ENCODE measurements around the gene LRP10.
"Not testable (repeated sequence)": the region's sequence is repeated elsewhere in the genome, so short reads cannot be mapped to it uniquely, and the experiment has no call there.

Gene LRP10

DNA sequence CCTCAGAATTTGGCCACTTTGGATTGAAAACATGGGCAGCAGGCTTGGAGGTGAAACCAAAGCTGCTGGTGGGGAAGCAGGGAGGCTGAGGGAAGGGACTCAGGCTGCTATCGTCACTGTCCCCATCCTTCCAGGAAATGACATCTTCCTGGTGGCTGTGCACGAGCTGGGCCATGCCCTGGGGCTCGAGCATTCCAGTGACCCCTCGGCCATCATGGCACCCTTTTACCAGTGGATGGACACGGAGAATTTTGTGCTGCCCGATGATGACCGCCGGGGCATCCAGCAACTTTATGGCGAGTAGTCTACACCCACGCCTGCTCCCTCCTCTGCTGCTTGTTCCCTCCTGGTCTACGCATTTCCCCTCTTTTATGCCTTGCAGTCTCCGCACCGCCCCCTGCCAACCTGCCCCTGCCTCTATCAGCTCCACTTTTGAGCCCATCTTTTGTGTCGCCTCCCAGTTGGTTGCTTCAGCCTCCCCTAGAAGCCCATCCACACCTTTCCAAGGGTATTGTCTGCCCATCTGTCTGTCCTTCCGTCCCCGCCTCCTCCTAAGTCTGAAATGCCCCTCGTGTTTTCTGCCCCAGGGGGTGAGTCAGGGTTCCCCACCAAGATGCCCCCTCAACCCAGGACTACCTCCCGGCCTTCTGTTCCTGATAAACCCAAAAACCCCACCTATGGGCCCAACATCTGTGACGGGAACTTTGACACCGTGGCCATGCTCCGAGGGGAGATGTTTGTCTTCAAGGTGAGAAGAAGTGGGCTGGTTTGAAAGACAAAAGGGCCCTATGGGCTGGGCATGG lies 28.2 kb upstream of the LRP10 start:
- DNase-seq (ENCODE audit: low read depth): no peak

DNA sequence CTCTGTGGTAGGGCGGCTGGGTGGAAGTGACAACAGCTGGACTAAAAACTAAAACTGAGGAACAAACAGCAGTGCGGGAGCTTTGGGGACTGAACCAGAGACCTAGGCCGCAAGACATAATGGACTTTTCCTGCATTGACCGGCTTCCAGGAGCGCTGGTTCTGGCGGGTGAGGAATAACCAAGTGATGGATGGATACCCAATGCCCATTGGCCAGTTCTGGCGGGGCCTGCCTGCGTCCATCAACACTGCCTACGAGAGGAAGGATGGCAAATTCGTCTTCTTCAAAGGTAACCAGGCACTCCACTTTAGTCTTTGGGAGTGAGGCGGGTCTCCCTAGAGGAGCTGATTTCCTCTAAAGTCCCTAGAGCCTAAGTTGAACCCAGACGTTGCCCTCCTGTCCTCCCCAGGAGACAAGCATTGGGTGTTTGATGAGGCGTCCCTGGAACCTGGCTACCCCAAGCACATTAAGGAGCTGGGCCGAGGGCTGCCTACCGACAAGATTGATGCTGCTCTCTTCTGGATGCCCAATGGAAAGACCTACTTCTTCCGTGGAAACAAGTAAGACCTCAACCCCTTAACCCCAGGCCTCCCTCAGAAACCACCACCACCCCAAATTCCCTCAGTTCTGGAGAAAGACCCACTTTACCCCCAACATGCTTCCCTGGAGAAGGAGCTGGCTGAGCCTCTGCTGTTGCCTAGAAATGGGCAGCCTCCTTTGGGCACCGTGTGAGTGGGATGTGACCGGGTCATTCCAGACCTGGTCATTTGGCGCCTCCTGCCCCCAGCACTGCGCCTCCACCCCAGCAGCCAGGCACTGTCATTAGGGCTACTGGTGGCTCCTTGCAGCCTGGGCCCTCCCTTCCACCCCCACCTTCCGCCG lies 27.1 kb upstream of the LRP10 start:
- DNase-seq (ENCODE audit: low read depth): no peak

DNA sequence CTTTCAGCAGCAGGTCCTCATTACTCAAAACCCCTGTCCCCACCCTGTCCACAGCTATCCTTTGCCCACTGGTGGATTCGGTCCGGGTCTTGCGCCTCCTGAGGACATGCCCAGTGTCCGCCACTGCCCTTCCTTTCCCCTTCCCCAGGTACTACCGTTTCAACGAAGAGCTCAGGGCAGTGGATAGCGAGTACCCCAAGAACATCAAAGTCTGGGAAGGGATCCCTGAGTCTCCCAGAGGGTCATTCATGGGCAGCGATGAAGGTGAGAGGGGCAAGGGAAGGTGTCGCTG lies 26.5 kb upstream of the LRP10 start:
- DNase-seq (ENCODE audit: low read depth): no peak

DNA sequence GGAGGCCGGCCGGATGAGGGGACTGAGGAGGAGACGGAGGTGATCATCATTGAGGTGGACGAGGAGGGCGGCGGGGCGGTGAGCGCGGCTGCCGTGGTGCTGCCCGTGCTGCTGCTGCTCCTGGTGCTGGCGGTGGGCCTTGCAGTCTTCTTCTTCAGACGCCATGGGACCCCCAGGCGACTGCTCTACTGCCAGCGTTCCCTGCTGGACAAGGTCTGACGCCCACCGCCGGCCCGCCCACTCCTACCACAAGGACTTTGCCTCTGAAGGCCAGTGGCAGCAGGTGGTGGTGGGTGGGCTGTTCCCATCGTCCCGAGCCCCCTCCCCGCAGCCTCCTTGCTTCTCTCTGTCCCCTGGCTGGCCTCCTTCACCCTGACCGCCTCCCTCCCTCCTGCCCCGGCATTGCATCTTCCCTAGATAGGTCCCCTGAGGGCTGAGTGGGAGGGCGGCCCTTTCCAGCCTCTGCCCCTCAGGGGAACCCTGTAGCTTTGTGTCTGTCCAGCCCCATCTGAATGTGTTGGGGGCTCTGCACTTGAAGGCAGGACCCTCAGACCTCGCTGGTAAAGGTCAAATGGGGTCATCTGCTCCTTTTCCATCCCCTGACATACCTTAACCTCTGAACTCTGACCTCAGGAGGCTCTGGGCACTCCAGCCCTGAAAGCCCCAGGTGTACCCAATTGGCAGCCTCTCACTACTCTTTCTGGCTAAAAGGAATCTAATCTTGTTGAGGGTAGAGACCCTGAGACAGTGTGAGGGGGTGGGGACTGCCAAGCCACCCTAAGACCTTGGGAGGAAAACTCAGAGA lies 25.5 kb upstream of the LRP10 start:
- DNase-seq (ENCODE audit: low read depth): no peak

DNA sequence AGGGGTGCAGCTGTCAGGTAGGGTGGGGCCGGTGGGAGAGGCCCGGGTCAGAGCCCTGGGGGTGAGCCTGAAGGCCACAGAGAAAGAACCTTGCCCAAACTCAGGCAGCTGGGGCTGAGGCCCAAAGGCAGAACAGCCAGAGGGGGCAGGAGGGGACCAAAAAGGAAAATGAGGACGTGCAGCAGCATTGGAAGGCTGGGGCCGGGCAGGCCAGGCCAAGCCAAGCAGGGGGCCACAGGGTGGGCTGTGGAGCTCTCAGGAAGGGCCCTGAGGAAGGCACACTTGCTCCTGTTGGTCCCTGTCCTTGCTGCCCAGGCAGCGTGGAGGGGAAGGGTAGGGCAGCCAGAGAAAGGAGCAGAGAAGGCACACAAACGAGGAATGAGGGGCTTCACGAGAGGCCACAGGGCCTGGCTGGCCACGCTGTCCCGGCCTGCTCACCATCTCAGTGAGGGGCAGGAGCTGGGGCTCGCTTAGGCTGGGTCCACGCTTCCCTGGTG lies 24.7 kb upstream of the LRP10 start:
- no peak for DNase-seq (ENCODE audit: low read depth)

DNA sequence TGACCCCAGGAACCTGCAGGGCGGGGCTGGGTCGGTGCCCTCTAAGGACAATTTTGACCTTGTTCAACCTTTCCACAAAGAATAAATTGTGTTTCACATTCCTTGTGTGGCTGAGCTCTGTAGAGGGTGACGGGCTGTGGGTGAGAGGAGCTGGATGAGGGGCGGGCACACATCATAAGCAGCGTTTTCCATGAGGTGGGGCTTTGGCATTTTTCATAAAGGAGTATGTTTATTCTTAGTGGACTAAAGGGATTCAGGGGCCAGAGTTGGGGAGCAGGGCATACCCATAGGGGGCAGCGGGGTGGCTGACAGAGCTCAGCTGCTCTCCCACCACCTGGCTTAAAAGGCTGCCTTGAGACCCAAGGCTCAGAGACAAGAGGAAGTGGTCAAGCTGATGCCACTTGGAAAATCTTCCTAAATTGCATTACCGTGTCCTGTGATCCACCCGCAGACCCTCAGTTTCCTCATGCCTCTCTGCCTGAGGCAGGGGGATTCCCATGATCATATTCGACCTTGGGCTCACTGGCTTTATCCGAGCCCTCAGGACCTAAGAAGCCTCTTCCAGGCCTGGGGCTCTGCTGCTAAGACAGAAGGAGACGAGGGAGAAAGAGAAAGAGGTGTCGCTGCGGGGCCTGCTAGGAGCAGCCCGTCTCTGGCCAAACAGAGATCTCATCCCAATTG lies 23.7 kb upstream of the LRP10 start:
- DNase-seq (ENCODE audit: low read depth): no peak

DNA sequence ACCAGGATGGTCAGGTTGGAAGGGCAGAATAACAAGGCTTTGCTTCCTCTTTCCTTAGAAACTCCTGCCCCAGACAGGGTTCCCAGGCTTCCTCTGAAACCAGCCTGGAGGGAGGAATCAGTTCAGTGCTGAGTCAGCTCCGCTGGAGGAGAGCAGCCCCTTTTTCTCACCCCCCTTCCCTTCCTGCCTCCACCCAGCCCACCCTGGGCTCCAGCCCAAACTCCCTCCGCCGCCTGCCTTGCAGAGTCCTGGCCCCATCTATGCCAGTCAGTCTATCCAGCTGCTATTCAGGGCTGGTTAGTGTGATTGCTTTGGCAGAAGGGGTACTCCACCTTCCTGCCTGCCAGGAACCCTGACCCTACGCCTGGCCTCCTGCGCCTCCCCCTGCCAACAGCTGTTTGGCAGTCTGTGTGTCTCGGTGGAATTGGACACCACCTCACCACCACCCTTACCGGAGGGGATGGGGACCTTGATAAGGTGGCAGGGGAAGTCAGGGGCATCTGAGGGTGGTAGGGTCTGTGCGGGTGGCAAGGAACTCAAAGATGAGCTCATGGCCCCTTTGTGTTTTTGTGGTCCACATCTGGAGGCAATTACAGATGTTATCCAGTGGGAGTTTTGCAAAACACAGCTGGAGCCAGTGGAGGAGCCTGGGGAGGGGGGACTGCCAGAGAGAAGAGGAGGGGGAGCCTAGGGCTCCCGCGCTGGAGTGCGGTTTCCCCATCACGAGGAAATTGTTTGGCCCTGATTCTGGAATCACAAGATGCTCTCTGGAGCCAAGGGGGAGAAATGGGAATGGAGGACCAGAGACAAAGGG lies 23.0 kb upstream of the LRP10 start:
- DNase-seq (ENCODE audit: low read depth): no peak

DNA sequence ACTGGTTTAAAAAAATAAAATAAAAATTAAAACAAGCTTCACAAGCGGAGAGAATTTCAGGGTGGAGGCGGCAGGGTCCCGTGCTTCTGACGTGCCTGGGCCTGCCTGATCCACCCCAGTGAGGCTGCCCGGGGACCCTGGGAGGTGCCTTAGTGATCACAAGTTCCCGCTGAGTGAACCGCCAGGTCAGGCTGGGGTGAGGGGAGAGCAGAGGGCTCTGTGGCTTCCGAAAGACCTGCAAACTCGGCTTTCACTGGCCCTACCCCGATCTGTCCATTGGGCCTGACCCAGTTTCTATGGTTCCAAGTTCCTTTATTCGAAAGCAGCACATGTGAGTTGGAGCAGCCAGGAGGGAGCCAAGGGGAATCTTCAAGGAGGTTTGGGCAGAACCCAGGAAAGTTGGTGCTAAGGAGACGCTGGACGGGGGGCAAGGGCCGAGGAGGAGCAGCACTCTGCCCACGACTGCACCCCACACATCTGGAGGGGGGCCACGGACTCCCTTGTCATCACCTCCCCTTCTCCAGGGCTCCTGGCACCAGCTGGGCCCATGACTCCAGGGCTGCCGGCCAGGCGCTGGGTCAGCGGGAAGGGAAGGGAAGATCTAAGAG lies 22.2 kb upstream of the LRP10 start:
- no peak for DNase-seq (ENCODE audit: low read depth)

DNA sequence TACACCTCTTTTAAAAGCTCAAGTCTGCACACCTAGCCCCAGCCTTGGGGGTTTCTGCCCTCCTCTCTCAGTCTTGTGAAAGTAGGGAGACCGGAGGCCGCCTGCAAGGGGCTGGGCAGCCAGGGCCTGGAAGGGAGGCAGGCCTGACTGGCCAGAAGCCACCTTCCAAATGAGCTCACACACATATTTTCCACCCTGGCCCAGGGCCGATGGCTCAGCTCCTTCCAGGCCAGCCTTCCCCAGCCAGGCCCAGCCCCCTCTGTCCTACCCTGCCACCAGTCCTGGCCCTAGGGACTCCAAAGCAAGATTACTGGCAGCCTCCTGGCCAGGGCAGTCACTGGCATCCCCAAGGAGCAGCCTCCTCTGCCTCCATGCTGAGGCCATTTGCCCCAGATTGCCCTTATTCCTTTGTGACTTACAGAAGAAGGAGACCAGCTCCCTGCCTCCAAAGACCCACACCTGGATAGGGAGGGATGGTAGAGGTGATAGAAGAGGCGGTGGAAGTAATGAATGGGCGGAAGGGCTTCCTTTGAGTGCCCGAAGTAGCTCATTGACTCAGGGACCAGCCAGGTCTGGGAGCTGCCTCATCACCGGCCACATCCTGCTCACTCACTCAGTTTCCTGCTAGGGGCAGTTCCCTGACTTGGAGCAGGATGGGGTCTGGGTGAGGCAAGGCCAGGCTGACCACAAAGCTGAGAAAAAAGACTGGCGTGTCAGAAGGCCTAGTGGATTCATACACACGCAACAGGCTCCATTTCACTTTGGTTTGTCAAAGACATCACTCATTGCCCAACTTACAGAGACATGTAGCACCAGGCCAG lies 20.4 kb upstream of the LRP10 start:
- peak; percentile 90 for DNase-seq (ENCODE audit: low read depth)

DNA sequence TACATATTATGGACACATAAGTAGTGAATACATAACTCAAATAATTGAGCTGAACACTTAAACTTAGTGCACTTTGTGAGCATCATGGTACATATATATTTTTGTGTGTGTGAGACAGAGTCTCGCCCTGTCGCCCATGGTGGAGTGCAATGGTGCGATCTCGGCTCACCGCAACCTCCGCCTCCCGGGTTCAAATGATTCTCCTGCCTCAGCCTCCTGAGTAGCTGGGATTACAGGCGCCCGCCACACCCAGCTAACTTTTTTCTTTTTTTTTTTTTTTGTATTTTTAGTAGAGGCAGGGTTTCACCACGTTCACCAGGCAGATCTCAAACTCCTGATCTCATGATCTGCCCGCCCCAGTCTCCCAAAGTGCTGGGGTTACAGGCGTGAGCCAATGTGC lies 19.4 kb upstream of the LRP10 start:
- not testable (repeated sequence) for DNase-seq (ENCODE audit: low read depth)

DNA sequence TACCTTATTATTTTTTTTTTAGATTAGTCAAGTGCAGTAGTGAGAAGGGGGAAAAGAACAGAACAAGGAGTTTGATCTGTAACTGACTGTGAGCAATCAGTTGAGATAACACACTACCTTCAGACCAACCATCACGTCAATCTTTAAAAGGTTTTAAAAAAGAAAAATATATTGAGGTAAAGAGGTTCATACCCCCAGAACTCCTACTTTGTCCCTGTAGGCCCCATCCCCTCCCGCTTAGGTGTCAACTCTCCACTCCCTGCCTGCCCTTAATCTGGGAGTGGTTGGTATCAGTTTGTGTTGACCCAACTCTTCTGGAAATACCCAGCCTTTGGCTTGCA lies 19.0 kb upstream of the LRP10 start:
- no peak for DNase-seq (ENCODE audit: low read depth)

DNA sequence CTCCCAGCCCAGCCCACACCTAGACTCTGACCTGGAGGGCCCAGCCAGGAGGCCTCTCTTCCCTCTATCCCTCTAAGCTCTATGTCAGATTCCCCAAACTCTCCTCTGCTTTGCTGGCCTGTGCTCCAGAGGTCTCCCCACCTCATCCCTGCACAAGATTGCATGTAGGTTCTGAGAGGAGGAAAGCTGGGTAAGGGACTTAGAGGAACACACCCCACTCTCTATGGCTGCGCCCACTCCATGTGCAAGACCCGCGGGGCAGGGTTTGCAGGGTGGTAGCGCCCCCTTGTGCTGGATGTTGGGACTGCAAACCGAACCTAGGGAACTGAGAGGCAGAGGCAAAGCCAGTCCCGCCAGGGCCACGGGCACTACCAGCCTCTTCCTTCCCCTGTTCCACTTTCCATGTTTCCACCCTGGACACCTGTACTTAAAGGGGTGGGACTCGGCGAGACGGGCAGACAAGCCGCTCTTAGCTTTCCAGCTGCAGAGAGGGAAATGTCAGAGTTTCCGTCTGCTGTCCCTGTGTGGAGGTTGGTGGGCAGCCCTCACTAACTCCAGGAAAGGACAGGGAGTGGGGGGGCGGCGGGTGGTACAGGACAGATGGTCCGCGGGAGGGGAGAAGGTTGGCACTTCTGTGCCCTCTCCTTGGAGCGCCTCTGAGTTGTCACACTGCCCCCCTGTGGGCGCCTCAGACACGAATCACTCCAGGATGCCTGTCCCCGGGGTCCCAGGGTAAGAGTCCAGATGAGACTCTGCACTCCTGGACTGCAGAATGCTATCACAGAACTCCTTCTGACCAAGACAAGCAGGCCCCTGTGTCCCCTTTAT lies 18.4 kb upstream of the LRP10 start:
- no peak for DNase-seq (ENCODE audit: low read depth)

DNA sequence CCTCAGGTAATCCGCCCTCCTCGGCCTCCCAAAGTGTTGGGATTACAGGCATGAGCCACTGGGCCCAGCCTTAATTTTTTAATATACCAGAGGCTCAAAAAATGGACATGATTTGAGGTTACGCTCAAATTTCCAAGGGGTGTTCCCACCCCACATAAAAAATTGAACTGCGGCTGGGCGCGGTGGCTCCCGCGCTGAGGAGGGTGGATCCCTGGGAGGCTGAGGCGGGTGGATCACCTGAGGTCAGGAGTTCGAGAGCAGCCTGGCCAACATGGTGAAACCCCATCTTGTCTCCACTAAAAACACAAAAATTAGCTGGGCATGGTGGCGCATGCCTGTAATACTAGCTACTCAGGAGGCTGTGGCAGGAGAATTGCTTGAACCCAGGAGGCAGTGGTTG lies 17.2 kb upstream of the LRP10 start:
- not testable (repeated sequence) for DNase-seq (ENCODE audit: low read depth)

DNA sequence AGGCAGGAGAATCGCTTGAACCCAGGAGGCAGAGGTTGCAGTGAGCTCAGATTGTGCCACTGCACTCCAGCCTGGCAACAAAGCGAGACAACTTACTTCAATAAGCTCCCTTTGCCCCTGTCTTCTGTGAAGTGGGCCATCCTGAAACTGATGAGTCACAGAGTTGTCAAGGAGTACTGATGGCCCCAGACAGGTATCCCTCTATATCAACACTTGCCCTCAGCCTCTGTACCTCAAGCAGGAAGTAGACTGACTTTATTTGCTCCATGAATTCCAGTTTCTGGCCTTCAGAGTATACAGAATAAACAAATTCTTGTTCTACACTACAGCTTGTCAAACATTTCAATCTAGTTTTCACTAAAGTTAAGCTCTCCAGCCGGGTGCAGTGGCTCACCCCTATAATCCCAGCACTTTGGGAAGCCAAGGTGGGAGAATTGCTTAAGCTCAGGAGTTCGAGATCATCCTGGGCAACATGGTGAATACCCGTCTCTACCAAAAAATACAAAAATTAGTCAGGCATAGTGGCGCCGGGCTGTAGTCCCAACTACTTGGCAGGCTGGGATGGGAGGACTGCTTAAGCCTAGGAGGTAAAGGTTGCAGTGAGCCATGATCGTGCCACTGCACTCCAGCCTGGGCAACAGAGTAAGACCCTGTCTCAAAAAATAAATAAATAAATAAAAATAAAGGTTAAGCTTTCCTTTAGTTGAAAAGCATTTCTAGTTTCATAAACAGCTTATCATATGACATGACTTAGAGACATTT lies 16.4 kb upstream of the LRP10 start:
- DNase-seq (ENCODE audit: low read depth): no peak

DNA sequence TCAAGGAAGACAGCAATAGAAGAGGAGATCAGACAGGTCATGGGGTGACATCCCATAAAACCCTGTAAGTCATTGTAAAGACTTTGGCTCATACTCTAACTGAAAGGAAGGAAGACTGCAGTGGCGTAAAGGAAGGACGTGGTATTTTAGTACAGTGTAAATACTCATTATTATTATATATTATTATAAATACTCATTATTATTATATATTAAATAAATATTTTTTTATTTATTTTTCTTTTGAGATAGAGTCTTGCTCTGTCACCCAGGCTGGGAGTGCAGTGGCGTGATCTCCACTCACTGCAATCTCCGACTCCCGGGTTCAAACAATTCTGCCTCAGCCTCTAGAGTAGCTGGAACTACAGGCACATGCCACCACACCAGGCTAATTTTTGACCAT lies 15.1 kb upstream of the LRP10 start:
- no peak for DNase-seq (ENCODE audit: low read depth)

DNA sequence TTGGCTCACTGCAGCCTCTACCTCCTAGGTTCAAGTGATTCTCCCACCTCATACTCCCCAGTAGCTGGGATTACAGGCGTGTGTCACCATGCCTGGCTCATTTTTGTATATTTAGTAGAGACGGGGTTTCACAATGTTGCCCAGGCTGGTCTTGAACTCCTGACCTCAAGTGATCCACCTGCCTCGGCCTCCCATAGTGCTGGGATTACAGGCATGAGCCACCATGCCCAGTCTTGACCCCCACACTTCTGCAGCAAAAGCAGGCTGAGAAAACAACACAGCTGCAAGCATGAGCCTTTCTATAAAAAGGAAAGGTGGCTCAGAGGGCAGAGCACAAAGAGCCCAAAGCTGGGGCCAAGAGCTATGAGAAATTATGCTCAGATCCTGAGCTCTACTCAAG lies 11.2 kb upstream of the LRP10 start:
- not testable (repeated sequence) for DNase-seq (ENCODE audit: low read depth)

DNA sequence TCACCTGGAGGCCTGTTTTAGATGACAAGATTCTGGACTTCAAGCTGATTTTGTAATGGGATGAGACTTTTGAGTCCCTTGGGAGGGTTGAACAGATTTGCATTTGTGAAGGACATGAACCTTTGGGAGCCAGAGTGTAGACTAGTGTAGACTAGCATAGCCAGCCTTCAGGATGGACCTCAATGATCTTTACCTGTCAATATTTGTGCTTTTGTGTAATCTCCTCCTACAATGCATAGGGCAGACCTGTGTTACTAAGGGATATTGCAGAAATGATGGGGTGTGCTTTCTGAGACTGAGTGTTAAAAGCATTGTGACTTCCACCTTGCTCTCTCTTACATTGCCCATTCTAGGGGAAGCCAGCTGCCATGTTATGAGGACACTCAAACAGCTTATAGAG lies 9.9 kb upstream of the LRP10 start:
- DNase-seq (ENCODE audit: low read depth): no peak

DNA sequence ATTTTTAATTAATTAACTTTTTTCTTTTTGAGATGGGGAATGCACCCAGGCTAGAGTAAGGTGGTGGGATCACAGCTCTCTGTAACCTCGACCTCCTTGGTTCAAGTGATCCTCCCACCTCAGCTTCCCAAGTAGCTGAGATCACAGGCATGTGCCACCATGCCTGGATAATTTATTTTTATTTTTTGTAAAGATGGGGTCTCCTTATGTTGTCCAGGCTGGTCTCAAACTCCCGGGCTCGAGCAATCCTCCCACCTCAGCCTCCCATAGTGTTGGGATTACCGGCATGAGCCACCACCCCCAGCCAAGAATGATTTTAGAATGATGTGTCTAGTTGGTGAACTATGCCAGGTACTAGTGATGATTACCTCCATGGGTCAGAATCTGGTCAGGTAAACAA lies 6.6 kb upstream of the LRP10 start:
- DNase-seq (ENCODE audit: low read depth): no peak
